H9 (cell line): ENCODE results near the gene SCAND1. TPM values are rescaled to one million over a fixed set of nuclear protein-coding genes. Genes with fewer than 3 reads are reported as not detected.

Experiments used
- DNase-seq: peaks from one replicate; pipeline ENCODE4 v3.0.0-alpha.2; 2017
- H2AFZ ChIP-seq: one replicate; pipeline ENCODE4 v1.6.1; 2013; ENCODE audit warnings: mild to moderate bottlenecking, low read length, control low read depth, moderate library complexity
- H2AK5ac ChIP-seq: 2 replicates; pipeline ENCODE4 v1.6.1; 2013; ENCODE audit warnings: low read length, control low read depth, mixed read lengths; ENCODE audit not compliant: insufficient read length
- H2BK120ac ChIP-seq: one replicate; pipeline ENCODE4 v1.6.1; 2013; ENCODE audit warnings: low read depth, mild to moderate bottlenecking, low read length, control low read depth, inconsistent platforms; ENCODE audit not compliant: poor library complexity, severe bottlenecking
- H2BK12ac ChIP-seq: 2 replicates; pipeline ENCODE4 v1.6.1; 2013; ENCODE audit warnings: low read length, control low read depth, mixed read lengths, low read depth; ENCODE audit not compliant: insufficient read length
- H2BK15ac ChIP-seq: 2 replicates; pipeline ENCODE4 v1.6.1; 2013; ENCODE audit warnings: low read depth, low read length, control low read depth
- H2BK20ac ChIP-seq: one replicate; pipeline ENCODE4 v1.6.1; 2013; ENCODE audit warnings: low read depth, mild to moderate bottlenecking, low read length, control low read depth, inconsistent platforms; ENCODE audit not compliant: poor library complexity, severe bottlenecking
- H2BK5ac ChIP-seq: 2 replicates; pipeline ENCODE4 v1.6.1; 2013; ENCODE audit warnings: low read length, control low read depth, mixed read lengths; ENCODE audit not compliant: insufficient read length
- H3K14ac ChIP-seq: 2 replicates; pipeline ENCODE4 v1.6.1; 2013; ENCODE audit warnings: low read length, control low read depth; ENCODE audit not compliant: insufficient read depth
- H3K18ac ChIP-seq: 2 replicates; pipeline ENCODE4 v1.6.1; 2013; ENCODE audit warnings: low read depth, mild to moderate bottlenecking, mixed read lengths, low read length, control low read depth; ENCODE audit not compliant: insufficient read length
- H3K23ac ChIP-seq: 2 replicates; pipeline ENCODE4 v1.6.1; 2013; ENCODE audit warnings: low read length, control low read depth, mixed read lengths, low read depth; ENCODE audit not compliant: insufficient read length
- H3K23me2 ChIP-seq: 2 replicates; pipeline ENCODE4 v1.6.1; 2013; ENCODE audit warnings: low read depth, mild to moderate bottlenecking, mixed read lengths, low read length, control low read depth; ENCODE audit not compliant: insufficient read length, poor library complexity, severe bottlenecking
- H3K27ac ChIP-seq: 2 replicates; pipeline ENCODE4 v1.5.1; 2013; ENCODE audit warnings: low read length, control low read depth, mixed read lengths, low read depth; ENCODE audit not compliant: insufficient read length
- H3K27me3 ChIP-seq: 2 replicates; pipeline ENCODE4 v1.6.1; 2013; ENCODE audit warnings: low read length, control low read depth, inconsistent platforms; ENCODE audit not compliant: insufficient read depth
- H3K4ac ChIP-seq: 2 replicates; pipeline ENCODE4 v1.6.1; 2013; ENCODE audit warnings: low read depth, mild to moderate bottlenecking, control low read depth, inconsistent platforms, low read length, moderate library complexity
- H3K4me1 ChIP-seq: 2 replicates; pipeline ENCODE4 v1.6.1; 2013; ENCODE audit warnings: low read length, control low read depth, inconsistent platforms; ENCODE audit not compliant: insufficient read depth
- H3K4me2 ChIP-seq: 2 replicates; pipeline ENCODE4 v1.6.1; 2013; ENCODE audit warnings: low read length, control low read depth, mixed read lengths; ENCODE audit not compliant: insufficient read length, insufficient read depth
- H3K56ac ChIP-seq: 2 replicates; pipeline ENCODE4 v1.6.1; 2013; ENCODE audit warnings: low read depth, mild to moderate bottlenecking, mixed read lengths, low read length, control low read depth; ENCODE audit not compliant: insufficient read length
- H3K79me1 ChIP-seq: 2 replicates; pipeline ENCODE4 v1.6.1; 2013; ENCODE audit warnings: low read depth, mild to moderate bottlenecking, moderate library complexity, low read length, control low read depth, inconsistent platforms; ENCODE audit not compliant: insufficient read depth, poor library complexity, severe bottlenecking
- H3K79me2 ChIP-seq: 2 replicates; pipeline ENCODE4 v1.6.1; 2013; ENCODE audit warnings: low read length, control low read depth, inconsistent platforms; ENCODE audit not compliant: insufficient read depth
- H3K9ac ChIP-seq: 2 replicates; pipeline ENCODE4 v1.6.1; 2013; ENCODE audit warnings: low read length, control low read depth, mixed read lengths; ENCODE audit not compliant: insufficient read length; ENCODE audit errors: extremely low read depth
- H3K9me3 ChIP-seq: one replicate; pipeline ENCODE4 v1.6.1; 2013; ENCODE audit warnings: low read depth, low read length, inconsistent platforms; ENCODE audit not compliant: control insufficient read depth
- H3T11ph ChIP-seq: one replicate; pipeline ENCODE4 v1.6.1; 2013; ENCODE audit warnings: mild to moderate bottlenecking, low read length, control low read depth, inconsistent platforms
- H4K20me1 ChIP-seq: one replicate; pipeline ENCODE4 v1.6.1; 2013; ENCODE audit not compliant: control insufficient read depth, insufficient read length, insufficient read depth
- H4K5ac ChIP-seq: 2 replicates; pipeline ENCODE4 v1.6.1; 2013; ENCODE audit warnings: low read depth, mild to moderate bottlenecking, mixed read lengths, low read length, control low read depth; ENCODE audit not compliant: insufficient read length
- H4K8ac ChIP-seq: replicated peaks from 2 replicates; pipeline ENCODE4 v1.6.1; 2013; ENCODE audit warnings: low read length, control low read depth, mixed read lengths, low read depth; ENCODE audit not compliant: insufficient read length
- H4K91ac ChIP-seq: 2 replicates; pipeline ENCODE4 v1.6.1; 2013; ENCODE audit warnings: low read depth, mild to moderate bottlenecking, moderate library complexity, mixed read lengths, low read length, control low read depth; ENCODE audit not compliant: insufficient read length
- H3K27ac Mint-ChIP-seq, 3 experiments: 2 replicates in 2 of 3; 3 replicates in 1 of 3; pipeline ENCODE4 v1.8.0; 2020 to 2021; ENCODE audit warnings: mixed read lengths in 3 of 3, mild to moderate bottlenecking in 1 of 3, moderate library complexity in 1 of 3
- H3K27me3 Mint-ChIP-seq: 2 replicates; pipeline ENCODE4 v1.8.0; 2021; ENCODE audit warnings: low read depth, mild to moderate bottlenecking, moderate library complexity, mixed read lengths
- H3K36me3 Mint-ChIP-seq, 3 experiments: 2 replicates in 2 of 3; 3 replicates in 1 of 3; pipeline ENCODE4 v1.8.0; 2020 to 2021; ENCODE audit warnings: low read depth in 3 of 3, mixed read lengths in 3 of 3; ENCODE audit not compliant: insufficient read depth in 1 of 3
- H3K4me1 Mint-ChIP-seq, 2 experiments: 2 replicates each; pipeline ENCODE4 v1.8.0; 2020; ENCODE audit warnings: mixed read lengths in 2 of 2
- H3K4me3 Mint-ChIP-seq, 2 experiments: 2 replicates in 1 of 2; 3 replicates in 1 of 2; pipeline ENCODE4 v1.8.0; 2020 to 2021; ENCODE audit warnings: mild to moderate bottlenecking in 2 of 2, mixed read lengths in 2 of 2, moderate library complexity in 1 of 2
- H3K9me3 Mint-ChIP-seq, 2 experiments: 2 replicates in 1 of 2; 3 replicates in 1 of 2; pipeline ENCODE4 v1.8.0; 2020; ENCODE audit warnings: mild to moderate bottlenecking in 2 of 2, mixed read lengths in 2 of 2, moderate library complexity in 1 of 2
- CTCF ChIP-seq: fragments of 200-600 bp; sonication (generic); conservative IDR thresholded peaks from 3 replicates; pipeline ENCODE4 v1.8.0; 2021; ENCODE audit warnings: antibody characterized with exemption, mild to moderate bottlenecking
- WGBS: extraction: QIAGEN DNeasy Blood & Tissue Kit; methylation state at CpG from one replicate; pipeline ENCODE4 v1.1.7; 2013; ENCODE audit warnings: missing lambda C conversion rate, low lambda C conversion rate, mixed read lengths; ENCODE audit not compliant: insufficient read length; ENCODE audit errors: extremely low coverage; 5-methylcytosine and 5-hydroxymethylcytosine counted together
- total RNA-seq: library from RNA; stranded (reverse); gene quantifications from 2 replicates; pipeline ENCODE4 v1.2.1, GENCODE V29; 2021

Gene SCAND1
- total RNA-seq, 1 experiment from 2014 or later = 59.1 TPM

GRCh38 chr20:35988910-35989463, 34.7 kb upstream of the SCAND1 start:
- no peak overlapping the region for H2BK12ac ChIP-seq
- no peak overlapping the region for H3K14ac ChIP-seq
- H3K79me1 ChIP-seq = no peaks in the 10 kb centered on the region
- H4K20me1 ChIP-seq = no peaks in the 10 kb centered on the region
- H2BK20ac ChIP-seq = no peak overlapping the region
- H2AFZ ChIP-seq = no peak overlapping the region
- H3K27me3 Mint-ChIP-seq = peaks cover 12% of the 10 kb centered on the region
- no peak overlapping the region for H3K27ac ChIP-seq
- H3K23ac ChIP-seq = no peak overlapping the region
- no peaks in the 10 kb centered on the region for H3K9me3 ChIP-seq
- no peak overlapping the region for H2BK5ac ChIP-seq
- H3K27ac Mint-ChIP-seq = no peak overlapping the region
- WGBS = no CpG with 5 or more reads among the region's 2 CpGs
- no peak overlapping the region for H2BK120ac ChIP-seq
- H3K9me3 Mint-ChIP-seq = no peaks in the 10 kb centered on the region
- H3K27me3 ChIP-seq = no peaks in the 10 kb centered on the region
- no peak for DNase-seq
- H3K79me2 ChIP-seq = no peaks in the 10 kb centered on the region
- no peak overlapping the region for H3K4ac ChIP-seq
- peaks cover 4 to 10% of the 10 kb centered on the region in 2 experiments for H3K4me1 Mint-ChIP-seq
- no peak overlapping the region for H2BK15ac ChIP-seq
- no peak overlapping the region for H3K4me2 ChIP-seq
- H3K9ac ChIP-seq = no peak overlapping the region
- H3K23me2 ChIP-seq = no peaks in the 10 kb centered on the region
- no peak overlapping the region for H3K4me3 Mint-ChIP-seq
- H4K5ac ChIP-seq = no peak overlapping the region
- no peaks in the 10 kb centered on the region for H3K36me3 Mint-ChIP-seq
- no peak overlapping the region for H4K8ac ChIP-seq
- H4K91ac ChIP-seq = no peak overlapping the region
- no peak overlapping the region for H2AK5ac ChIP-seq
- TF ChIP-seq CTCF = no peak
- H3K4me1 ChIP-seq = no peaks in the 10 kb centered on the region
- H3K56ac ChIP-seq = no peak overlapping the region
- no peak overlapping the region for H3T11ph ChIP-seq
- H3K18ac ChIP-seq = no peak overlapping the region
